ENCODE measurements around the gene FAR2.

FAR2 gene

DNA sequence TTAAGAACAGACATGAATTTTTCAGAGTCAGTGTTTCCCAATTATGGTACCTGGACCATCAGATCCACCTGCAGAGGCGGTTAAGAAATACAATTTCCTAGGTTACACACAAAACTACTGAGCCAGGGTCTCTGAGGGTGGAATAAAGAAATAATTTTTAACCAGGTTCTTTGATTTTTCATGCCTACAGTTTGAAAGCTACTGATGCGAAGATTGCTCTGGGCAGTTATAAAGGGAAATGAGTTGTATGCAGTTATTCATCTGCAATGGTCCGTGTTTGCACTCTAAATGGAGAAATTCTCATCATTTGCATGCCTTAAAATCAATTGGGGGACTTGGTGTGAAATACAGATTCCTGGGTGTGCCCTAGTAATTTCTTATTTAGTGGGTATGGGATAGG lies 142.1 kb downstream of the FAR2 start:
- Histone ChIP-seq H3K9me3 (ENCODE audit: low read length) (no peaks in the 10 kb centered on the region), H2AFZ (ENCODE audit: low read length) (no peak overlapping the region), H3K9ac (ENCODE audit: low read length) (no peak overlapping the region), H3K27me3 (ENCODE audit: insufficient read depth, low read length) (no peaks in the 10 kb centered on the region), H3K4me1 (ENCODE audit: insufficient read depth, low read length, severe bottlenecking) (no peaks in the 10 kb centered on the region), H3K4me3 (ENCODE audit: low read depth, low read length, poor library complexity, severe bottlenecking) (no peak overlapping the region), H3K27ac (ENCODE audit: low read depth, low read length, poor library complexity, severe bottlenecking) (no peak overlapping the region), H3K9me2 (ENCODE audit: low read depth, low read length) (no peaks in the 10 kb centered on the region), H3F3A (ENCODE audit: insufficient read depth, low read length) (no peaks in the 10 kb centered on the region), H4K20me1 (ENCODE audit: insufficient read depth, low read length) (no peaks in the 10 kb centered on the region), H3K79me2 (ENCODE audit: insufficient read depth, low read length) (no peaks in the 10 kb centered on the region), H3K36me3 (ENCODE audit: insufficient read depth, low read length) (no peaks in the 10 kb centered on the region), H3K4me2 (ENCODE audit: low read length) (no peak overlapping the region)
- TF ChIP-seq, protein P1, sequence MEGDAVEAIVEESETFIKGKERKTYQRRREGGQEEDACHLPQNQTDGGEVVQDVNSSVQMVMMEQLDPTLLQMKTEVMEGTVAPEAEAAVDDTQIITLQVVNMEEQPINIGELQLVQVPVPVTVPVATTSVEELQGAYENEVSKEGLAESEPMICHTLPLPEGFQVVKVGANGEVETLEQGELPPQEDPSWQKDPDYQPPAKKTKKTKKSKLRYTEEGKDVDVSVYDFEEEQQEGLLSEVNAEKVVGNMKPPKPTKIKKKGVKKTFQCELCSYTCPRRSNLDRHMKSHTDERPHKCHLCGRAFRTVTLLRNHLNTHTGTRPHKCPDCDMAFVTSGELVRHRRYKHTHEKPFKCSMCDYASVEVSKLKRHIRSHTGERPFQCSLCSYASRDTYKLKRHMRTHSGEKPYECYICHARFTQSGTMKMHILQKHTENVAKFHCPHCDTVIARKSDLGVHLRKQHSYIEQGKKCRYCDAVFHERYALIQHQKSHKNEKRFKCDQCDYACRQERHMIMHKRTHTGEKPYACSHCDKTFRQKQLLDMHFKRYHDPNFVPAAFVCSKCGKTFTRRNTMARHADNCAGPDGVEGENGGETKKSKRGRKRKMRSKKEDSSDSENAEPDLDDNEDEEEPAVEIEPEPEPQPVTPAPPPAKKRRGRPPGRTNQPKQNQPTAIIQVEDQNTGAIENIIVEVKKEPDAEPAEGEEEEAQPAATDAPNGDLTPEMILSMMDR (IDR thresholded peaks at IDR 0.05; ENCODE audit: low read length), result no peak
- TF ChIP-seq EZH2 (IDR thresholded peaks at IDR 0.05; ENCODE audit: borderline replicate concordance, low read length), result no peak

DNA sequence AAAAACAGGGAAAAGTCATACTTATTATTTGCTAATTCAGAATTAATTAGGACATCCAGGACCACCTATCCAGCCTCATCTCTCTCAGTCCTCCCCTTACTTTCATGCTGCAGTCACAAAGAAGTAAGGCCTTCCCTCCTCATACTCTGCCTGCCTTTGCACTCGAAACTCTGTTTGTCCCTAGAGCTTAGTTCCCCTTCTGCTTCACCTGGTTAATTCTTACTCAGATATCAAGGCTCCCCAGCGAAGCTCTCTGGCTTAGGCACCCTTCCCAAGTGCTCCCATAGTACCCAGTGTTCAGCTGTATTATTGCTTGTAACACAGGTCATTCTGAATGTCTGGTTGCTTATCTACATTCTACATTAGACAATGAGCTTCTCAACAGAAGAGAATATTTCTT lies 150.6 kb downstream of the FAR2 start:
- no peak overlapping the region for H2AFZ ChIP-seq (ENCODE audit: low read length)
- H4K20me1 ChIP-seq (ENCODE audit: insufficient read depth, low read length), result no peaks in the 10 kb centered on the region
- no peaks in the 10 kb centered on the region for H3K9me3 ChIP-seq (ENCODE audit: low read length)
- H3K27ac ChIP-seq (ENCODE audit: low read depth, low read length, poor library complexity, severe bottlenecking), result no peak overlapping the region
- H3K4me2 ChIP-seq (ENCODE audit: low read length), result no peak overlapping the region
- H3K9ac ChIP-seq (ENCODE audit: low read length), result no peak overlapping the region
- H3K27me3 ChIP-seq (ENCODE audit: insufficient read depth, low read length), result no peaks in the 10 kb centered on the region
- no peak overlapping the region for H3K4me3 ChIP-seq (ENCODE audit: low read depth, low read length, poor library complexity, severe bottlenecking)
- TF ChIP-seq, protein P1 (IDR thresholded peaks at IDR 0.05; ENCODE audit: low read length), result no peak
- no peak for TF ChIP-seq EZH2 (IDR thresholded peaks at IDR 0.05; ENCODE audit: borderline replicate concordance, low read length)
- H3K9me2 ChIP-seq (ENCODE audit: low read depth, low read length), result no peaks in the 10 kb centered on the region
- no peaks in the 10 kb centered on the region for H3K79me2 ChIP-seq (ENCODE audit: insufficient read depth, low read length)
- no peaks in the 10 kb centered on the region for H3K4me1 ChIP-seq (ENCODE audit: insufficient read depth, low read length, severe bottlenecking)
- H3K36me3 ChIP-seq (ENCODE audit: insufficient read depth, low read length), result no peaks in the 10 kb centered on the region
- no peaks in the 10 kb centered on the region for H3F3A ChIP-seq (ENCODE audit: insufficient read depth, low read length)

- Histone ChIP-seq H2AFZ (ENCODE audit: low read length) (no peak overlapping the region), H3K79me2 (ENCODE audit: insufficient read depth, low read length) (no peaks in the 10 kb centered on the region), H4K20me1 (ENCODE audit: insufficient read depth, low read length) (no peaks in the 10 kb centered on the region), H3K9me2 (ENCODE audit: low read depth, low read length) (no peaks in the 10 kb centered on the region), H3K4me1 (ENCODE audit: insufficient read depth, low read length, severe bottlenecking) (no peaks in the 10 kb centered on the region), H3K36me3 (ENCODE audit: insufficient read depth, low read length) (no peaks in the 10 kb centered on the region), H3K27ac (ENCODE audit: low read depth, low read length, poor library complexity, severe bottlenecking) (no peak overlapping the region), H3K9ac (ENCODE audit: low read length) (no peak overlapping the region), H3K4me3 (ENCODE audit: low read depth, low read length, poor library complexity, severe bottlenecking) (no peak overlapping the region), H3K9me3 (ENCODE audit: low read length) (no peaks in the 10 kb centered on the region), H3K27me3 (ENCODE audit: insufficient read depth, low read length) (no peaks in the 10 kb centered on the region), H3F3A (ENCODE audit: insufficient read depth, low read length) (no peaks in the 10 kb centered on the region), H3K4me2 (ENCODE audit: low read length) (no peak overlapping the region)
- TF ChIP-seq EZH2 (IDR thresholded peaks at IDR 0.05; ENCODE audit: borderline replicate concordance, low read length), result no peak
- TF ChIP-seq, protein P1 (IDR thresholded peaks at IDR 0.05; ENCODE audit: low read length), result no peak
These were observed 152.0 kb downstream of the FAR2 start for GRCh38 chr12:29301114-29301513.
